Trophoblast cell (in vitro differentiated cells and primary cell): Measurements from ENCODE around the gene IMPDH1.

ENCODE experiments used
- DNase-seq, 2 donors: peaks; one replicate each; pipeline ENCODE4 v3.0.0-alpha.2; 2016
- H2AFZ ChIP-seq: 2 replicates; pipeline ENCODE4 v1.6.1; 2013; ENCODE audit warnings: low read length, moderate library complexity, mild to moderate bottlenecking; ENCODE audit not compliant: insufficient read depth, poor library complexity
- H2AK5ac ChIP-seq: 2 replicates; pipeline ENCODE4 v1.6.1; 2013; ENCODE audit warnings: mild to moderate bottlenecking, low read length
- H2BK120ac ChIP-seq: 2 replicates; pipeline ENCODE4 v1.6.1; 2013; ENCODE audit warnings: low read length, mild to moderate bottlenecking, moderate library complexity; ENCODE audit not compliant: insufficient read depth, poor library complexity
- H2BK12ac ChIP-seq: 2 replicates; pipeline ENCODE4 v1.6.1; 2013; ENCODE audit warnings: mild to moderate bottlenecking, low read length, moderate library complexity
- H2BK5ac ChIP-seq: 2 replicates; pipeline ENCODE4 v1.6.1; 2013; ENCODE audit warnings: low read length, low read depth, moderate library complexity, mild to moderate bottlenecking; ENCODE audit not compliant: poor library complexity
- H3K14ac ChIP-seq: 2 replicates; pipeline ENCODE4 v1.6.1; 2013; ENCODE audit warnings: mild to moderate bottlenecking, low read length
- H3K18ac ChIP-seq: 2 replicates; pipeline ENCODE4 v1.6.1; 2013; ENCODE audit warnings: mild to moderate bottlenecking, low read length
- H3K23ac ChIP-seq: 2 replicates; pipeline ENCODE4 v1.6.1; 2013; ENCODE audit warnings: low read length
- H3K27ac ChIP-seq: 2 replicates; pipeline ENCODE4 v1.5.1; 2013; ENCODE audit warnings: low read depth, mild to moderate bottlenecking, inconsistent platforms, low read length, moderate library complexity
- H3K27me3 ChIP-seq: 2 replicates; pipeline ENCODE4 v1.6.1; 2013; ENCODE audit warnings: inconsistent platforms, mild to moderate bottlenecking, low read length, moderate library complexity; ENCODE audit not compliant: insufficient read depth
- H3K36me3 ChIP-seq, 2 experiments: 1 replicate in 1 of 2; 2 replicates in 1 of 2; pipeline ENCODE4 v1.6.1; 2013; ENCODE audit warnings: low read length in 2 of 2, mild to moderate bottlenecking in 2 of 2, moderate library complexity in 1 of 2; ENCODE audit not compliant: insufficient read depth in 2 of 2, control insufficient read depth in 1 of 2
- H3K4ac ChIP-seq: 2 replicates; pipeline ENCODE4 v1.6.1; 2013; ENCODE audit warnings: low read depth, mild to moderate bottlenecking, low read length, moderate library complexity
- H3K4me1 ChIP-seq, 2 experiments: 1 replicate in 1 of 2; 2 replicates in 1 of 2; pipeline ENCODE4 v1.6.1; 2013; ENCODE audit warnings: low read length in 2 of 2, mild to moderate bottlenecking in 2 of 2, moderate library complexity in 1 of 2; ENCODE audit not compliant: insufficient read depth in 2 of 2, control insufficient read depth in 1 of 2
- H3K4me2 ChIP-seq: 2 replicates; pipeline ENCODE4 v1.6.1; 2013; ENCODE audit warnings: inconsistent platforms, mild to moderate bottlenecking, low read length, moderate library complexity
- H3K4me3 ChIP-seq: 2 replicates; pipeline ENCODE4 v1.5.1; 2013; ENCODE audit warnings: mild to moderate bottlenecking, low read depth, low read length, inconsistent platforms
- H3K79me1 ChIP-seq: one replicate; pipeline ENCODE4 v1.6.1; 2013; ENCODE audit warnings: low read length
- H3K79me2 ChIP-seq: 2 replicates; pipeline ENCODE4 v1.6.1; 2013; ENCODE audit warnings: low read length, mild to moderate bottlenecking; ENCODE audit not compliant: control insufficient read depth, insufficient read depth, poor library complexity
- H3K9ac ChIP-seq: 2 replicates; pipeline ENCODE4 v1.6.1; 2013; ENCODE audit warnings: mild to moderate bottlenecking, low read length
- H3K9me3 ChIP-seq: 2 replicates; pipeline ENCODE4 v1.6.1; 2013; ENCODE audit warnings: low read depth, mild to moderate bottlenecking, control low read depth, inconsistent platforms, low read length; ENCODE audit not compliant: insufficient read depth
- H4K12ac ChIP-seq: 2 replicates; pipeline ENCODE4 v1.6.1; 2013; ENCODE audit warnings: low read depth, mild to moderate bottlenecking, low read length, moderate library complexity
- H4K8ac ChIP-seq: 2 replicates; pipeline ENCODE4 v1.6.1; 2013; ENCODE audit warnings: low read depth, mild to moderate bottlenecking, low read length, moderate library complexity
- H4K91ac ChIP-seq: one replicate; pipeline ENCODE4 v1.6.1; 2013; ENCODE audit warnings: low read depth, mild to moderate bottlenecking, low read length, moderate library complexity
- WGBS: extraction: QIAGEN DNeasy Blood & Tissue Kit; methylation state at CpG from one replicate; pipeline ENCODE4 v1.1.7; 2013; ENCODE audit warnings: missing lambda C conversion rate; ENCODE audit not compliant: insufficient read length, insufficient coverage; ENCODE audit errors: extremely low coverage; 5-methylcytosine and 5-hydroxymethylcytosine counted together

The IMPDH1 gene

DNA sequence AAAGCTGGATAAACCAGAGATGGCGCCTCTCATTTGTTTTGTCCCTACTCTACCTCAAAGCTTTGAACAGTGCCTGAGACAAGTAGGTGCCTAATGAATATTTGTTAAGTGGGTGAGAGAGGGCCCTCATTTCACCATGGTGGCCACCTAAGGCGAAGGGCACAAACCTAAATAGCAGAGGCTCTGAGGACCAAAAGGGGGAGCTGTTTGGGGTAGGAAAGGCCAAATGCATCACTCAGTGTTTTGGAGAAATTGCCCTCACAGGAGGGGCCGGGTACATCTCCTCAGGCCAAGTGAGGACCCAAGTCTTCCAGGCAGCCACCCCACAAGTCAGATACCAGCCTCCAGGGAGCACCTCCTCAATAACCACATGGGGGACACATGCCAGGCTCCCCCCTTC is 14.0 kb downstream of the IMPDH1 start:
- peaks cover 6 to 11% of the 10 kb centered on the region in 2 experiments for H3K36me3 ChIP-seq
- H3K18ac ChIP-seq = no peak overlapping the region
- peaks cover 3% of the 10 kb centered on the region for H3K9me3 ChIP-seq
- H3K4me1 ChIP-seq = no peaks in the 10 kb centered on the region
- H3K9ac ChIP-seq = no peak overlapping the region
- no peak overlapping the region for H2BK12ac ChIP-seq
- no peaks in the 10 kb centered on the region for H3K79me1 ChIP-seq
- H3K4me3 ChIP-seq = no peak overlapping the region
- no peak overlapping the region for H3K14ac ChIP-seq
- no peak overlapping the region for H4K91ac ChIP-seq
- H3K27me3 ChIP-seq = no peaks in the 10 kb centered on the region
- no peak overlapping the region for H4K8ac ChIP-seq
- H2BK120ac ChIP-seq = no peak overlapping the region
- H2BK5ac ChIP-seq = no peak overlapping the region
- no peak overlapping the region for H3K4ac ChIP-seq
- no peaks in the 10 kb centered on the region for H3K79me2 ChIP-seq
- H3K4me2 ChIP-seq = no peak overlapping the region
- no peak overlapping the region for H2AK5ac ChIP-seq
- no peak overlapping the region for H3K27ac ChIP-seq
- WGBS = no CpG with 5 or more reads among the region's 3 CpGs
- no peak for DNase-seq
- no peak overlapping the region for H4K12ac ChIP-seq
- H3K23ac ChIP-seq = no peak overlapping the region
- no peak overlapping the region for H2AFZ ChIP-seq

- Histone ChIP-seq H2AK5ac (no peak overlapping the region), H3K14ac (no peak overlapping the region), H3K27ac (no peak overlapping the region), H3K4me2 (no peak overlapping the region), H3K4ac (no peak overlapping the region), H4K12ac (no peak overlapping the region), H3K9ac (no peak overlapping the region), H2BK12ac (no peak overlapping the region), H4K91ac (no peak overlapping the region), H2BK5ac (no peak overlapping the region), H3K79me2 (no peaks in the 10 kb centered on the region), H4K8ac (no peak overlapping the region), H3K23ac (no peak overlapping the region), H3K9me3 (peaks cover 3% of the 10 kb centered on the region), H3K4me3 (peak overlapping the region; percentile 22), H3K27me3 (no peaks in the 10 kb centered on the region), H3K4me1 (no peaks in the 10 kb centered on the region), H3K36me3 (peaks cover 2 to 6% of the 10 kb centered on the region in 2 experiments), H2BK120ac (no peak overlapping the region), H2AFZ (no peak overlapping the region), H3K18ac (no peak overlapping the region), H3K79me1 (no peaks in the 10 kb centered on the region)
- DNase-seq = no peak
- WGBS = no CpG with 5 or more reads among the region's 16 CpGs
Measured at GRCh38 chr7:128394904-128395496, 14.8 kb downstream of the IMPDH1 start.

DNA sequence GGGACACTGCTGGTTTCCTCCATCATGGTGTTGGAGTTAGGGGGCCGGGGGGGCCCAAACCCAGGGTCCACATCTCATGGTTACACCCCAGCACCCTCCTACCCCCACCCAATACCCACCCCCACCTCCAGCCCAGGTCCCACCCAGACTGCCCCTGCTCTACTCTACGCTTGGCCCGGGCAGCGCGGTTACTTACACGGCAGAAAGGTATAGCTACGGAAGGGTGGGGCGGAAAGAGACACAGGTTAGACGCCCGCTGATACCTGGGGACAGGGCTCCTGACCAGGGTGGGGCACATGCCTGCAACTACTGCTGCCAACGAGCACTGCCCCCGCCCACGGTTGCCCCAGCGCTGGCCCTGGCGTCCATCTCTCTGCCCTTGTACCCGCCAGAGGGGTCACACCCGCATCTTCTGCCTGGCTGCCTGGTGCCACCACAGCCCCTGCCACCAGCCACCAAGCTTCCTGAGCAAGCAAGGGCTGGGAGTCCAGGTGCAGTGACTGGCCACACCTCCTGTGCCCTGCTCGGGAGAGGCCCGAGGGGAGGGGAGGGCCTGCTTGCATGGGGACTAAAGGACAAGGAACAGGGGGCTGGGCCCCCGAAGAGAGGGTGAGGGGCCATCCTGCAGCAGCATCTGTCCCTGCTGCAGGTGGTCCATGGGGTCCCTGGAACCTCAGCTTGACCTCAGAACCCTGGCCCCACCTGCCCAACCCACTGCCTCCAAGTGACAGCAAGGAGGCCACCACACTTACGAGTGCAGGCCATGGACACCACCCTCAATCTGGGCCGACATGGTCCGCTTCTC is 16.1 kb downstream of the IMPDH1 start:
- no peak overlapping the region for H3K4ac ChIP-seq
- H3K79me1 ChIP-seq = no peaks in the 10 kb centered on the region
- H4K91ac ChIP-seq = no peak overlapping the region
- no peak overlapping the region for H2BK12ac ChIP-seq
- no peak overlapping the region for H3K4me3 ChIP-seq
- no peak overlapping the region for H3K4me2 ChIP-seq
- H3K27ac ChIP-seq = no peak overlapping the region
- H3K9ac ChIP-seq = no peak overlapping the region
- H2AFZ ChIP-seq = no peak overlapping the region
- H3K18ac ChIP-seq = no peak overlapping the region
- no peaks in the 10 kb centered on the region for H3K27me3 ChIP-seq
- no peak overlapping the region for H3K14ac ChIP-seq
- H3K4me1 ChIP-seq = peaks cover 10 to 12% of the 10 kb centered on the region in 2 experiments
- H2BK120ac ChIP-seq = no peak overlapping the region
- no peak overlapping the region for H4K8ac ChIP-seq
- no CpG with 5 or more reads among the region's 23 CpGs for WGBS
- H2AK5ac ChIP-seq = no peak overlapping the region
- no peak overlapping the region for H2BK5ac ChIP-seq
- DNase-seq = no peak
- peaks cover 3% of the 10 kb centered on the region for H3K9me3 ChIP-seq
- no peak overlapping the region for H3K23ac ChIP-seq
- H3K36me3 ChIP-seq = peaks cover 2 to 3% of the 10 kb centered on the region in 2 experiments
- no peaks in the 10 kb centered on the region for H3K79me2 ChIP-seq
- H4K12ac ChIP-seq = no peak overlapping the region

GRCh38 chr7:128392446-128393327 is 17.1 kb downstream of the IMPDH1 start:
- Histone ChIP-seq H3K27ac (no peak overlapping the region), H3K4me3 (no peak overlapping the region), H3K79me1 (no peaks in the 10 kb centered on the region), H3K14ac (no peak overlapping the region), H4K12ac (no peak overlapping the region), H3K9ac (no peak overlapping the region), H2BK120ac (no peak overlapping the region), H3K4me2 (no peak overlapping the region), H3K4ac (no peak overlapping the region), H3K18ac (no peak overlapping the region), H3K23ac (no peak overlapping the region), H3K79me2 (no peaks in the 10 kb centered on the region), H2BK12ac (no peak overlapping the region), H2AK5ac (no peak overlapping the region), H3K9me3 (peaks cover 3% of the 10 kb centered on the region), H2BK5ac (no peak overlapping the region), H3K4me1 (peaks cover 13 to 16% of the 10 kb centered on the region in 2 experiments), H3K27me3 (no peaks in the 10 kb centered on the region), H4K91ac (no peak overlapping the region), H2AFZ (no peak overlapping the region), H3K36me3 (peaks cover 0 to 2% of the 10 kb centered on the region in 2 experiments), H4K8ac (no peak overlapping the region)
- no CpG with 5 or more reads among the region's 18 CpGs for WGBS
- DNase-seq = no peak
